Stimulated activated CD4-positive, alpha-beta T cell treated with anti-CD3 and anti-CD28 coated beads, Interleukin-1b, Interleukin-23, amount 100 ng/mL, for 48 hours (primary cell): ENCODE data around the gene SARS1.
"Not testable (repeated sequence)": the region's sequence is repeated elsewhere in the genome, so short reads cannot be mapped to it uniquely, and the experiment has no call there.

Experiments used
- DNase-seq: peaks from one replicate; pipeline ENCODE4 v3.0.0-alpha.2; 2020

The SARS1 gene

DNA sequence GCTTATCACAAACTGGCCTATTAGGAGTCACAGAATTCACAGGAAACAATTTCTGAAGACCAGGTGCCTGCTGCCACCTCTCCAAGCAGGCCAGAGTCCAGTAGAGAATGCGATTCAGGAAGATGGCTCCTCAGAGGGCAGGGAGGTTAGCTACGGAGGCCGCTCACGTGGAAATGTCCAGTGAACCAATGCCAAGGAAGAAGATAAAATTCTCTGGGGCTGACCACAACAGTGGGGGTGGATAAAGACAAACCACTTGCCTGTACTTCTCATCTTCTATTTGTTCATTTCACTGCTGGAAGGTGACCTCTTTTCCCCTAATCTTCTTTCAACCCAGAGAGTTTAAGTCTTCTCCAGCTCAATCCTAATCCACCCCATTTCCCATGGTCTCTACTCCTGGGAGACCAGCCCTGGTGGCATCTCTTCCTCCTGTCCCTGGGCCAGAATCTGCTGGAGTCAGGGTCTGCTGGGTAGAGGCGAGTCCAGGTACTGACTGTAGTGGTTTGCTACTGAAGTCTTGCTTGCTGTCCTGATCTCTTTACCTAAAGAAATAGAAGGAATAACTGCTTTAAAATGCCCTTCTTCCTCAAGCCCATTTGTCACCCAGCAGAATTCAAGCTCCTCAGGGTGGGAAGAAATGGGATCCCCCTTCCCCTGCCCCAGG, 66.0 kb downstream of the SARS1 start:
- DNase-seq, result no peak

DNA sequence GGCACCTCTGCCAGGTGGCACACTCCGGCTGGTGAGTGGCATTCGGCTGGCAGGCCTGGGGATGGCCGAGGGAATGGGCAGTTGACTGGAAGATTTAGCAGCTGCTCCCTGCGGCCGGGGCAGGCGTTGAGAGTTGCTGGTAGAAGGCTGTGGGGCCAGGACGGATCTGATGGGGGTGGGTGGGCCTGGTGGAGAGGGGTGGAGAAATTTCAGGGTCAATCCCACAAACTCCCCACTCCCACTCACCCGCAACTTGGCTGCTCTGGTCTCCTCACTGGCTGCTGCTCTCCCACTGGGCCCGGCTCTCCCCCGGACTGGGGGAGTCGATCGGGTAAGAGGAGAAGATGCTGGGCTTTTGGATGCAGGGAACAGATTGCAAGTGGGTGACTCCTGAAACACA, 67.1 kb downstream of the SARS1 start:
- no peak for DNase-seq

DNA sequence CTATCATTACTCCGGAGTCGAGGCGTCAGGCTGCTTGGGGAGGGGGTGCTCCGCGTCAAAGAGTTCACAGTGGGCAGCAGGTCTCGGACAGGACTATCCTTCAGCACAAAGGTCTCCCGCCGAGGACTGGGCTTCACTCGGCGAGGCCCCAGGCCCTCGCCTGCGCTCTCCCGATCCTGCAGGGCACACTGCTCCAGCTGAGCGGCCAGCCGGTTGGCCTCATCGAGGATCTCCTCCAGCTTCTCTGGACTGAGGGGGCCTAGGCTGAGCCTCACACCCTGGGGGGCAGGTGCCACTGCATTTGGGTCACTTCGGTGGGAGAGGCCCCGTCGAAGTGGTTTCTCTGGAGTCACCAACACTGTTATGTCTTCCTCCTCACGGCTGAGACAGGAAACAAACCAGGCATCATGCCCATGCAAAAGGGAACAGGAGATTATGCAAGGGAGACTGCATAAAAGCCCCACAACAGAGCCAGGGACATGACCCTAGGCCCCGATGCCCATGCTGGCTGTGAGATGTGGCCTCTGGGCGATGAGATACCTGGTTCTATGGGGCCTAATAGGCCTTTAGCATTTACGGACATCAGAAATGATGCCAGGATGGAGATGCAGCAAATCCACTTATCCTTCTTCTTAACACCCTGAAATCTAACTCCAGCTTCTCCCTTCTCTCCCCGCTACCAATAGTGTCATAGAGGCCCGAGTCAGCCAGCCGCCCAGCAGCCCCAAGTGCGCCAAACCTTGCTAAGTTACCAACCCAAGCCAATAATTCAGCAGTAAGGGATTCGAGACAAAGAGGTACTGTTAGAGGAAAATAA, 68.2 kb downstream of the SARS1 start:
- DNase-seq, result no peak

DNA sequence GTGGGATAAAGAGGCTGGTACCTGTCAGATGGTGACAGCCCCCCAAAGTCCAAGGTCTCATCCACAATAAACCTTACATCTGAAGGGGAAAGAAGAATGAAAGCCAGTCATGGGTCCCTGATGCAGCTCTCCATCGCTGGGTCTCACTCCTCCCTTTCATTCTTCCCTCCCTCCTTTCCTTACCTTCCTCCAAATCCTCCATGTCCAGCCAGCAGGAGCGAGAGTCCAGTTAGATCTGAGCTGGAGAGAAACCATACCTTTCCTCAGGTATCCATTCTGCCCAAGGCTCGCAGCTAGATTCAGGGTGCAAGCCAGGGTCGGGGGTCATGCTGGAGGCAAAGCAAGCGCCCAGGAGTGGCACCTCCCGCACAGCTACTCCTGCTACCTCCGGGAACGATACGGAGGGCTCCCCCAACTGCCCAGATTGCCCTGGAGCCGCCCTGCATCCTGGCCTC, 68.8 kb downstream of the SARS1 start:
- DNase-seq, result no peak

DNA sequence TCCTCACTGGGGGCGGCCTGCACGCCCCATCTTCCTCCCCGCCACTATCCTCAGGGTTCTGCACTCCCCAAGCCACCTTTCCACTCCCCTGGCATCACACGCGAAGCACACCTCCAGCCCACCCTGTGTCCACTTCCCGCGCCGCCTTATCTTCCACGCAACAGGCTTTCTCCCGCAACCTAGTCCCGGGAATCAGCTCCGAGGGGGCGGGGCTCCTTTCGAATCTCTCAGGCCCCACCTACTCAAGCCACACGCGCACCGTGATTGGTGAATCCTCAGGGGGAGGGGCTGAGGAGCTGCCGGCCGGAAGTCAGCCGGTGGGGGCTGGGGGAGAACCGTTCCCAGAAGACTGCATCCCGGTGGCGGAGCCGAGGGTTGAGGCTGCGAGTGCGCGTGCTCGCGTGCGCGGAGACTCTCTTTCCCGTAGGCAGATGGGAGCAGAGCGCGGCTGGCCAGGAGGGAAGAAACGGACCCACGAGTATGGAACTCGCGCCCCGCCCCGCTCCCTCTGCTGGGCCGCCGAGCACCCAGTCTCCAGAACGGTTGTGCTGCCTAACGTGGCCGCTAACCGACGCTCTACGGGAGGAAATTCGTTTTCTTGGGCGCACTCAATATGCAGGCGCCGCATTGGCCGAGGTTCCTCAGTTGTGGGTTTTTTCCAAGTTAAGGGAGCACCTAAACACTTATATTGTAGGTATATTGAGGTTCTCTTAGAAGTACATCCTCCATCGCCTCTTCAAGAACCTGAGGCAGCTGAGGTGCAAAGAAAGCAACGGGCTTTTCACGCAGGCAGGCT, 69.4 kb downstream of the SARS1 start, which contains the start of gene PSRC1:
PSRC1 (minus strand) TSS at position 194 of the 796 bp plus-strand sequence.
- DNase-seq, result peak; percentile 88

DNA sequence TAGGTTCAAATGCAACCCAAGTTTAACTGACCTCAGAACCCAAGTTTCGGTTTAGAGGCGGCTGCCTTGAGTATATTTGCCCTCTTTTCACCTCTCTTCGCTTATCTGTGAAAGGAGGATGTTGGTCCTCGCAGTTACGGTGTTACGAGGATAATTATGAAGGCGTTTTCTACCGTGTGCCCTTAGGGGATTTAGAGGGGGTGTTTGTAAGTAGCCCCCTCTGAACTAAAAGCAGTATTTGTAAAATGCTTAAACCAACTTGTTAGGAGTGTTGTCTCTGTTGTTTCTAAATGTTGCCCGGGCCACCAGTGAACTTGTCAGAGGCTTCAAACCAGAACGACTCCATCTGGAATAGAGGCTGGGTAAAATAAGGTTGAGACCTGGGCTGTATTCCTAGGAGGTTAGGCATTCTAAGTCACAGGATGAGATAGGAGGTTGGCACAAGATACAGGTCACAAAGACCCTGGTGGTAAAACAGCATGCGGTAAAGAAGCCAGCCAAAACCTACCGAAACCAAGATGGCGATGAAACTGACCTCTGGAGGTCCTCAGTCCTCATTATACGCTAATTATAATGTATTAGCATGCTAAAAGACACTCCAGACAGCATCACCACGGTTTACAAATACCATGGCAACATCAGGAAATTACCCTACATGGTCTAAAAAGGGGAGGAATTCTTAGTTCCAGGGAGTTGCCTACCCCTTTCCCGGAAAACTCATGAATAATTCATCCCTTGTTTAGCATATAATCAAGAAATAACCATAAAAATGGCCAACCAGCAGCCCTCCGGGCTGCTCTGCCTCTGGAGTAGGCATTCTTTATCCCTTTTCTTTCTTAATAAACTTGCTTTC, 70.3 kb downstream of the SARS1 start:
- no peak for DNase-seq

DNA sequence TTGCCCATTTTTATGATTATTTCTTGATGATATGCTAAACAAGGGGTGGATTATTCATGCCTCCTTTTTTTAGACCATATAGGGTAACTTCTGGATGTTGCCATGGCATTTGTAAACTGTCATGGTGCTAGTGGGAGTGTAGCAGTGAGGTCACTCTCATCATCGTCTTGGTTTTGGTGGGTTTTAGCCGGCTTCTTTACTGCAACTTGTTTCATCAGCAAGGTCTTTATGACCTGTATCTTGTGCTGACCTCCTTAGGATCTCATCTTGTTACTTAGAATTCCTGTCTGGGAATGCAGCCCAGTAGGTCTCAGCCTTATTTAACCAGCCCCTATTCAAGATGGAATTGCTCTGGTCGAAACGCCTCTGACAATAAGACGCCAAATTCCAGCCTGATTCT, 73.0 kb downstream of the SARS1 start:
- DNase-seq, result not testable (repeated sequence)
